HG02981 (cell line): Measurements from ENCODE around the gene GRHL1.

Source experiments
- ATAC-seq: cut with Tn5 transposase; IDR thresholded peaks from one replicate; pipeline ENCODE4 v1.9.1; 2021; ENCODE audit warnings: mild to moderate bottlenecking, moderate library complexity; ENCODE audit not compliant: unreplicated experiment

The GRHL1 gene

DNA sequence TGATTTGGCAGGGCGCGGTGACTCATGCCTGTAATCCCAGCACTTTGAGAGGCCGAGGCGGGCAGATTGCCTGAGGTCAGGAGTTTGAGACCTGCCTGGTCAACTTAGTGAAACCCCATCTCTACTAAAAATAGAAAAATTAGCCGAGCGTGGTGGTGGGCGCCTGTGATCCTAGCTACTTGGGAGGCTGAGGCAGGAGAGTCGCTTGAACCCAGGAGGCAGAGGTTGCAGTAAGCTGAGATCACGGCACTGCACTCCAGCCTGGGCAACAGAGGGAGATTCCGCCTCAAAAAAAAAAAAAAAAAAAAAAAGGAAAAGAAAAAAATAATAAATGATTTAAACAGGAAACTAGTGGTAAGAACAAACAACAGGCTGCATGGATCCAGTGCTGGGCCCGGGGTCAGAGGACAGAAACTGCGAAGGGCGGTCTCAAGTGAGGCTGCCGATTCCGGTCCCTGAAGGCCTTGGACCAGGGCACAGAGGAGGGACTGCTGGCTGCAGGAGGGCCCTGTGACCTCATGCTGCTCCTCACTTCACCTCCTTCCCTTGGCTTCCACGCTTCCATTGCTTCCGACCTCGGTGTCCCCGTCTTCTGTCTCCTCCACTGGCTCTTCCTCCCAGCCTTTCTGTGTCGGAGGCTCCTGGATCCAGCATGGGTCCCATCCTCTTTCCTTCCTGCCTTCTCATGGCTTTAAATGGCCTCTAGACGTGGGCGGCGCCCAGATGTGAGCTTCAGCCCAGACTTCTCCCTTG is 2.1 kb upstream of the GRHL1 start:
- no peak for ATAC-seq

DNA sequence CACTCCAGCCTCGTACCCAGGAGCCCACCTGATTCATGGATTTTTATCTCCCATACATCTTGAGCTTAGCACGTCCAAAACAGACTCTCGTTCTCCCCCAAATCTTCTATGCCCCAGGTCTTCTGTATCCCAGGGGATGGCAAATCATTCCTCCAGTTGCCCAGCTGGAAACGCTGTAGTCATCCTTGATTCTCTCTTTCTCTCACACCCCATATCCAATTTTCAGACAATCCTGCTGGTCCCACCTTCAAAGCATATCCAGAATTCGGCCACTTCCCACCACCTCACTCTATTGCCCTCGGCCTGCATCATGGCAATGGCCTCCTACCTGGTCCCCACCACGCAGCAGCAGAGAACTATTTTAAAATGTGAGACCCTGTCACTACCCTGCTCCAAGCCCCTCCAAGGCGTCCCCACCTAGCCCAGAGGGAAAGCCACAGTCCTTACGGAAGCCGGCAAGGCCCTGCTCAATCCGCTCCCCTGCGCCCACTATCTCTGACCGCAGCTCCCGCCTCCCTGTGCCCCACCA is 1.4 kb upstream of the GRHL1 start:
- no peak for ATAC-seq

DNA sequence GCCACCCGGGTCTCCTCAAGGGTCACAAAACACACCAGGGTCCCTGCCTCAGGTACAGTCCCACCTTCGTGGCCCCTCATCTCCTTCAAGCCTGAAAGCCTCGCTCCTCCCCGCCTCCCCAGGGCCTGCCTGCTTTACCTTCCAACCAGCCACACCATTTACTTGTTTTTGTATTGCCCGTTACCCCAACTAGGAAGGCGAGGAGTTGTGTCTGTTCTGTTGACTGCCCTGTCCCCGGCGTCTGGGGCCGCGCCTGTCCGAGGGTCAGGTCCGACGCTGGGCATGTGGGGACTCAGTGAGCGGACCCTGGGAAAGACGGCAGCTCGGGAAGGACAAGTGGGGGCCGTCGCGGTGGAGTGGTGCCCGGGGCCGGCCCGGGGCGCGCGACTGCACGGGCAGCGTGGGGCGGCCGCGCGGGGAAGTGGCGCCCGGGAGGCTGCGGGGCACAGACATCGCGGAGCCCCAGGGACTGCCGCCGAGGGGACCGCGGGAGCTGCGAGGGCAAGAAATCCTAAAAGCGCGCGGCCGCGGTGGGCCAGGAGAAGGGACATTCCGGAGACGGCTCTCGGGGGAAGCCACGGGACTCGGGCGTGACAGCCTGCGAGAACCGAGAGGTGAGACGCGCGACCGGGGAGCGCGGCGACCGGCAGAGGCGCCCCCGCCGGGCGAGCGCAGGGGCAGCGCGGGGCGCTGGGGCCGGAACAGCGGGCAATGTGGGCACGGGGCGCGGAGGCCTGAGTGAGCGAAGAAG is 797 bp upstream of the GRHL1 start:
- peak; percentile 32 for ATAC-seq

DNA sequence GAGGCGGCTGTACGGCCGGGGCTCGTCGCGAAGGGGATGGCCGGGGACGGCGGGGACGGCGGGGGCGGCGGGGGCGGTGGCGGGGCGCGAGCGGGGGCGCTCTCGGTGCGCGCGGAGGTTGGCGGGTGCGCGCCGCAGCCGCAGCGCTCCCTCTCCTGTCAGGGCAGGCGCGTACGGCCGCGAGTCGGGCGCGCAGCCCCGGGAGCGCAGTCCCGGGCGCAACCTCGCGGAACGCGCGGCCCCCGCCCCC is 296 bp upstream of the GRHL1 start:
- no peak for ATAC-seq

DNA sequence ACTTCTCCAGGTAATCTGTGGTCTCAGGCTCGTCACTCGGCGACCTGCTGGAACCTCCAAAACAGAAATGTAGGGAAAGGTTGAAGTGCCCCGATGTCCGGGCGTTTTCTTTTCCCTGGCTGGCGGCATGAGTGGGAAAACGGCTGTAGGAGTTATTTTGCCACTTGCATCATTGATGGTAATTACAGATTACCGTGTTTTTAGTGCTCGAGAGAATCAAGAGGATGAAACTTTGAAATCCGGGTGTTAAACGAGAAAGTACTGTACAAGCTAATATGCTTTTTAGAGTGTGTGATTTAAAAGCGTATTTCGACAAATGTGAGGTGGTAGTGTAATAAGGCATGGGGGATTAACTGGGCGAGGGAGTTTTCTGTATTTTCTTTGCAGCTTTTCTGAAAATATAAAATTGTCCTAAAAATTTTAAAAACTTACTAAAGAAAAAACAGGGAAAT is 819 bp downstream of the GRHL1 start:
- ATAC-seq, result no peak

DNA sequence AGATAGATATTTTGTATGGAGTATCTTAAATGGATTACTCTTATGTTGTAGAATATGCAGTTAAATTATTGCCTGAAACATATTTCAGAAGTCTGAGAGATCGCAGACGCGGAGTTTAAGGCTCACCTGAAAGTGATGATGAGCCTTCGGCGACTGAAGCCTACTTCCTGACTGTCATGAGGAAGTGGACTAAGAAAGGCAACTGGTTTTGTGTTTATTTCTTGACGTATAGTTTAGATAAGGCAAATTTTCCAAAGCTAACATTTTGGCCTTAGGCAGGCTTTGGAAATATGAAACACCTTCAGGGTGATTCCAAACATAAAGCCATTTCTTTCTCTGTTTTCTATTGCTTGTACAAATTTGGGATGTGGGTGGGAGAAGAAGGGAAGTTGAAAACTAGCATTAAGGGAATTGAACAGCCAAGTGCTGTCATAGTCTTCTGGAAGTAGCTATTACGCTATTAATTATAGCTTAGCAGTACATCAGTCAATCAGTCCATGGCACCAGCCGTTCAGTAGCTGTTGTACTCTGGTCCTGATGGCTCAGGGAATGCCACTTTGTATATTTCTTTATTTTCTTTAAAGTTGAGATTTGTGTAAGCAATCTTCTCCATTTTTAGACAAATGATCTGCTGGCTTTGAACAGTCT is 1.5 kb downstream of the GRHL1 start:
- no peak for ATAC-seq

DNA sequence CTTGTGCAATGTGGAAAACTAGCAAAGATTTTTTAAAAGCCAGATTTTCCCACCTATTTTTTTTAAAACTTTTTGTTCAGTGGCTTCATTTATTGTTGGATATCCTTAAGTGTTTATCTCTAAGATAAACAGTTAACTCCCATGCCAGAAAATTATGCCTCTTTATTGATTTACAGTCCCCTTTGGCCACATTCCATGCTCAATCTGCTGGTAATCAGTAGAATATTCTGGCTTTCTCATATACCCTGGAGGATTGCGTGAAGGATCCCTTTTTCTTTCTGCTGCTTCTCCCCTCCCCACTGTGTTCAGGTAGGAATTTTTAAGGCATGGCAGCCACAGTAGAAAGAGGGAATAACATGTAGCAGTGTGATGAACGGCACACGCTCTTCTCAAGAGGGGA is 2.6 kb downstream of the GRHL1 start:
- ATAC-seq, result no peak

DNA sequence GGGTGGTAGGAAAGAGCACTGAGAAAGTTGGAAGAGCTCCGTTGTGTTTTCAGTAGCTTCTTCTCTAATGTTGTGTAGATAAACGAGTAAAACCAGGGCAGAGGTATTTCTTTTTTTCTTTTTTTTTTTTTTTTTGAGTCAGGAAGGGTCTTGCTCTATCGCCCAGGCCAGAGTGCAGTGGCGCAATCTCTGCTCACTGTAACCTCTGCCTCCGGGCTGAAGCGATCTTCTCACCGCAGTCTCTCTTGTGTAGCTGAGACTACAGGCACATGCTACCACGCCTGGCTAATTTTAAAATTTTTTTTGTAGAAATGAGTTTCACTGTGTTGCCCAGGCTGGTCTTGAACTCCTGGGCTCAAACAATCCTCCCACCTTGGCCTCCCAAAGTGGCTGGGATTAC is 6.6 kb downstream of the GRHL1 start:
- ATAC-seq, result no peak

DNA sequence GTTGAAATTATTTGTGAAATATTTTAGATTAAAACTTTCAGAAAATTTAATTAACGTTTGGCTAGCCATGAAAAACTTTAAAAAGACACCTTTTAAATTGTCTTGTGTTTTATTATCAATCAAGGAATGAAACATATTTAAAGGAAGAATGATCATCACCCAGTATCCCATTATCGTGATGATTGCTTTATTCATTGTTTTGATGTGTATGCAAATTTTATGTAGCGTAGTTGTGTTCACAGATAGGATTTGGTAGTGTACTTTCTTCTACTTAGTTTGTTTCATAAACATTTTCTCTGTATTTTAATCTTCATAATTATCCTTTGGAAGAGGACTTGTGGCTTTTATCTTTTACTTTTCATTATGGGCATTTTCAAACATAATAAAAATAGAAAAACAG is 7.8 kb downstream of the GRHL1 start:
- ATAC-seq, result no peak

DNA sequence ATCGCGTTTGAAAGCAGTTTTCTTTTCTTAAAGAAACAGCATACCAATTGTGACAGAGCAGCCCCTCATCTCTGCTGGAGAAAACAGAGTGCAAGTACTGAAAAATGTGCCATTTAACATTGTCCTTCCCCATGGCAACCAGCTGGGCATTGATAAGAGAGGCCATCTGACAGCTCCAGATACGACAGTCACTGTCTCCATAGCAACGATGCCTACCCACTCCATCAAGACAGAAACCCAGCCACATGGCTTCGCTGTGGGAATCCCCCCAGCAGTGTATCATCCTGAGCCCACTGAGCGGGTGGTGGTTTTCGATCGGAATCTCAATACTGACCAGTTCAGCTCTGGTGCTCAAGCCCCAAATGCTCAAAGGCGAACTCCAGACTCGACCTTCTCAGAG is 9.5 kb downstream of the GRHL1 start:
- ATAC-seq, result no peak

DNA sequence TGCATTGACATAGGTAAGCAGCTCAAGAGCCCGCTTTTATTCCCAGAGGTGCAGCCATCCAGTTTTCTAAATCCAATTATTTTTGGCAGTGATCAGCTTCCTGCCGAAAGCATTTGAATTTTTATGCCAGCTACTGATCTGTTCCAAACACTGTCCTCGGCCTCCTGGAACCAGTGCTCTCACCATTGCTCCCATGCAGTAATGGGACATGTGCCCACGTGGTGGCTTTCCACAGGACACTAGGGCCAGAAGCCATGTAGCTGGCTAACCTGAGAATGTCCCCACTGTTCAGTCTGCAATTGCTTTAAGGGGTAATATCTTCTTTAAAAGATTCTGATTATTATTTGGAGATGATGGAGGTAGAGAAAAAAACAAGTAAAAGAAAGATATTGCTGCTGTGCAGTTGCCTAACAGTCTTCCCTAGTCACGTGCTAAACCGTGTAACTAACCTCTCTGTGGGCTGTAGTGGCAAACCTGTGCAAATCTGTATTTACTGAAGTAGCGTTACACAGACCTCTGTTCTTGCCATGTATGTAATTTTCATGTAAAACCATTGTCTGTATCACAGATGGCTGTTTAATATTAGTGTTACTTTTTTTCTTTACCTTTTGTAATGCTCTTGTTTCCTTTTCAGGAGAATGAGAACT is 13.0 kb downstream of the GRHL1 start:
- ATAC-seq, result no peak

DNA sequence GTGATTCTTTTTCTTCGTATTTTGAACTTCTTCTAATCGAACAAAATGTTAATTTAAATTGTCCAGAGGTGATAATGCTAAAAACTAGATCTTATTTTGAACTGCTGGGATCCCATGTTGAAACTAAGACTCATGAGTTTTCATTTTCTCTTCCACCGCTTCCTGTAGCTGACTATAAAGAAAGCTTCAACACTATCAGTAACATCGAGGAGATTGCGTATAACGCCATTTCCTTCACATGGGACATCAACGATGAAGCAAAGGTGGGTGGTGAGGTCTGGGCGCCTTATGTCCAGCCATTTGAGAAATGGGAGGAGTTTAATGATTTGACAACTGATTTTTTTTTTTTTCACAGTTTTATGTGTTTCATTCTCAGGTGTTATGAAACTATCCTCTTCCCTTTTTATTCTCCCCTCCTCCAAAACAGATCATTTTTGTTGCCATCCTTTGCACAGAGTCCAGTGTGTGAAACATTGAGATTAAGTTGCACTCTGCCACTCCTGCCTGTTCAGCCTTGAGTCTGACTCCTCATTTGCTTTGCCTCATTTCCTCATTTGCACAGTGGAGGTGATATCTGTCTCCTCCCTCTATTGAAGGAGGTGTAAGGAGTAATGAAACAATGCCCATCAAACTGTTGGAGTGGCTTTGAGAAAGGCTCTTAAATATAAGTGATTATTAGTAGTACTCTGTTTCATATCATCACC is 13.8 kb downstream of the GRHL1 start:
- ATAC-seq, result no peak

DNA sequence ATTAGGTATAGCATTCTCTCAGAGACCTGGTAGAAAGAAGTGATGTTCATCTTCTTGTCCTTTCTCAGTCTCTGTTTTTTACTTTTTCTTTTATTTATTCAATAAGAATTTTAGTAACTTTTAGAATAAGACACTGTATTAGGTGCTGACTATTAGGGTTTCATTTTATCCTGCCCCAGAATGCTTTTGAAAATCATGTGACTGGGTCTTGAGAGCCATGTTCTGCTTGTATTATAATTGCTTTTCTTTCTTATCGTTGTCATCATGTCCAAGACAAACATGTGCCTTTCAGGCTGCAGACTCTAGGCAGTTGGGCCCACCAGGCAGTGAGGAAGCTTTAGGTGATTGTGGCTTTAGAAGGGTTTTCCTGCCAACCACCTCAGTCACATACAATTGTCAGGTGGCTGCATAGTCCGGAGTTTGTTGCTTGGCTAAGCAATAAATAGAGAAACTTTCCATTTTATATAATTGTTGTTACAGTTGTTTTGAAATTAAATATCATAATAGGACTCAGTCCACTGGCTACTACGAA is 15.1 kb downstream of the GRHL1 start:
- ATAC-seq, result no peak

DNA sequence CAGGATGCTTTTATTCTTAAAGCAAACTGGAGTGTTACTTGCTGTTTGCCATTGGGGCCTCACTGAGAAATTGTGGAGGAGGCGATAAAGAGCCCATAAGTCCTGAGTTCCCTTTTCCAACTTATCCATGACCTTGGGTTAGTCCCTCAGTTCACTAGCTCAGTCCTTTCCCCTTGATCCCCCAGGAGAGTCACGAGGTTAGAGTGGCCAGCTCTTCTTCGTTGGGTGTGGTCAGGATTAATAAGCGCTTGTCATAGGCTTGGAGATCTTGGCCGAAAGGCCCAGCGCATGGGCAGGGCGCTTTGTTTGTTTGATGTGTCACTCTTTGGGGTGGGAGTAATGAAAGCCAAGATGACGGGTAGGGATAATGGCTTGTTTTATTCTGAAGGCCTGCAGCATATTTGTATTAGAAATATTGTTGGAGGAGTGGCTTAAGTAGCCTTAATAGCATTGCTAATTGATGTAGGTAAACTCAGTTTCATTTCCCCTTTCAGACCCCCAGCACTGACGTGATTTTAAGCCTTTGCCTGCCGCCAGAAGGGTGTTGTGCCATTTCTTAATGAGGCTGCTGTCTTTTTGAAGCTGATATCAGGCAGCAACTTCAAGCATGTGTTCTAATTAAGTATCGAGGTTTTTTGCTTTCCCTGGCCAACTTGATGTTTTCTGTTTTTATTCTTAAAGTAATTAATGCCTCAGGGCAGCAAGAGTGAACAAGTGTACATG is 15.7 kb downstream of the GRHL1 start:
- peak; percentile 53 for ATAC-seq

DNA sequence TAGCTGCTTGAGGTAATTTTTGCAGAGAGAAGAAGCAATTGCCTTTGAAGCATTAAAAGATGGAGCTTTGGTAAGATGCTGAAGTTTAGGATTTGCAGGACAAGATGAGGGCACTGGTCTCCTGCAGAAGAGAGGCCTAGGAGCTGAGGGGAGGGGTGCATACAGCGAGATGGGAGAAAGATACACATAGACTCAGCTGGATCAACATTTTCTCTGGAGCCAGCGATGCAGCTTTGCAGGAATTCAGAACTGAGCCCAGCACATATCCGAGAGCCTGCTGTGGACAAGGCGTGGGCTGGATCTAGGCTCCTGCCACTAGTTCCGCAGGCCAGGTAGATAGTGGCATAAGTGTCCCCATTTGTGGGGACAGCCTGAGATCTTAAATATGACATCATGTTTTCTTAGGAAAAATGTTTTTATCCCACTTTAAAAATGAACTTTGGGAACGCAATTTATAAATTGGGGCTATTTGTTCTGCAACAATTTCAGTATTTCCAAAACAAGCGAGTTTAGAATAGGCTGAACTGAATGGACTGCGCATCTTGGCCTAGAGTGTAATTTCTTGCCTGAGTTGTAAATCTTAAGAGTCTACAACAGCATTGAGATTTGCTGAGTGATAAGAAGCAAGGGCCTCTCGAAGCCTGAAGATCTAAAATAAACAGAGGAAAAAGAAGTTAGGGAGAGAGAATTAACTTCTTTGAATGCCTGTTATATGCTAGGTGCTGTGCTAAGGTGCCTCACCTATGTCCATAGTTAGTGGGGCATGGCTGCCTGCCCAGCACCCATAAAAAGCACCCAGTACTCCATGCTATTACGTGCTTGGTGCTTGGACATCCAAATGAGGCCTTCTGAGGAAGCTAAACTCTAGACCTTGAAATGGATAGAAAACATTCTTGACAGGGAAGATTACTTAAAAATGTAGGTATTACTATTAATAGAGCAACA is 17.3 kb downstream of the GRHL1 start:
- no peak for ATAC-seq

DNA sequence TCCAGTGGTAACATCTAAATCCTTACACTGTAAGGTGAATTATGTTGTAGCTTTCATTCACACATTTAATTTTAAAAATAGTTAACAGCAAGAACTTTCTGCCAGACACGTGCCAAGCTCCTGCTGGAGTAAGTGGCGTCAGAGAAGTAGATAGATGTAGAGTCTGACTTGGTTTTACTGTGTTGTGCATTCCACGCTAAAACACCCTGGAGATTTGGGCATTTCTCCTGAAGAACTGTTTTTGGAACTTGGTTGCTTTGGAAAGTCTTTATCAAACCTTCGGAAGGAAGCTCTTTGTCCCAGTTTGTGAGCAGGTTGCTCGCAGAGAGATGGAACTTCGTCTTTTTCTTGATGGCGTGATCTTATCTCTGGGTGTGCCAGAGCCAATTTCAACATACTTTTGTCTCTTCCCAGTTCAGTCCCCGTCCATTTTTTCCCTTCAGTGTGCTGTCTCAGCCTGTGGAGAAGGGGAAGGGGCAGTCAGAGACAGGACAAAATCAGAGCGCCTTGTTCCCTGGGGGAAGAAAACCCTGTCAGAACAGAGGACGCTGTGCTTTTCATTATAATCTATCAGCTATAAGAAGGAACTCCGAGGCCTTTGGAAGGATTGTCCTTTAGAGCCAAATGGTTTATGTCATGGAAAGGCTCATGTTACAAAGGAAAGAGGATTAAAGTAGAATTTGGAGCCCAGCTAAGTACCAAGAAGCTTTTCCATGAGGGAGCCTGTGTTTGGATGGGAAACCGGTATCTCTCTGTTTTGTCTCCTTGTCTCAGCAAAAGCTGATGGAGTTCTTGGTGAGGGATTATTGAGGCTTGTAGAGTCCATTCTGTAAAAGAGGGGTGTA is 18.9 kb downstream of the GRHL1 start:
- ATAC-seq, result no peak

DNA sequence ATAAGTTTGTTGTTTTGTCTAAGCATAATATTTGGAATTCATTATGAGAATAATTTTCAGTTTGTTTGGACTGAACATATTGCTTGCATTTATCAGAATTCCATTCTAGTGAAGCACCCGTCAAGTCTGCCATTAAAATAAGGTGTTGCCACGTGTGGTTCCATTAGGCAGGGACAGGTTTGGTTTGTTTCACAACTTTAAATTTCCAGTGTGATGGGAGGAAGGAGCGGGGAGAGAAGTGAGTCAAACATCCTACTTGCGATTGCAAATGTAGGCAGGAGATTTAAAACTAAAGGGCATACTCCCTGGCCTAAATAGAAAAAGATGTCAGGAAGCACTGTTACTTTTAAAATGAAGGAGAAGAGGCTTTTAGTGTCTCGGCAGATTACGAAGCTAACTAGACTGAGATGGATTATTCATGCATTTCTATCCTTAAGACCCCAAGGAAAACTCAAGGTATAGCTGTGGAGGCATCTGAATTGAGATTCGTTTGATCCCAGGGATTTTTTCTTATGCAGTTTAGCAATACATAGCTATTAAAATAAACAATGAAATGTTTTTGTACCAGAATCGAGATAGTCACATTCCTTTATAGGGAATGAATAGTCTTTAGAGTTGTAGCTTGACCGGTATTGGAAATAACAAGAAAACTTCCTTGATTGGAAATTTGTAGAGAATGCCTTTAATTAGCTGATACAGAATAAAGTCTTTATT is 19.8 kb downstream of the GRHL1 start:
- ATAC-seq, result no peak
